Measurements from ENCODE around the gene LRRC49.
"Not testable (repeated sequence)": the region's sequence is repeated elsewhere in the genome, so short reads cannot be mapped to it uniquely, and the experiment has no call there.

LRRC49 gene

GRCh38 chr15:70916531-70916930 is 23.9 kb downstream of the LRRC49 start:
- no peak overlapping the region for H3K4me3 ChIP-seq (ENCODE audit: low read depth, low read length)
- no peak for TF ChIP-seq CTCF (IDR thresholded peaks at IDR 0.05; ENCODE audit: borderline replicate concordance, insufficient read depth, low read depth, low read length)

- TF ChIP-seq CTCF (IDR thresholded peaks at IDR 0.05; ENCODE audit: borderline replicate concordance, insufficient read depth, low read depth, low read length): no peak
- H3K4me3 ChIP-seq (ENCODE audit: low read depth, low read length): no peak overlapping the region
These were observed 25.3 kb downstream of the LRRC49 start for GRCh38 chr15:70917955-70918354.

- H3K4me3 ChIP-seq (ENCODE audit: low read depth, low read length): no peak overlapping the region
- no peak for TF ChIP-seq CTCF (IDR thresholded peaks at IDR 0.05; ENCODE audit: borderline replicate concordance, insufficient read depth, low read depth, low read length)
These were observed 28.5 kb downstream of the LRRC49 start for GRCh38 chr15:70920981-70921696.

GRCh38 chr15:70922119-70922518 is 29.5 kb downstream of the LRRC49 start:
- no peak for TF ChIP-seq CTCF (IDR thresholded peaks at IDR 0.05; ENCODE audit: borderline replicate concordance, insufficient read depth, low read depth, low read length)
- no peak overlapping the region for H3K4me3 ChIP-seq (ENCODE audit: low read depth, low read length)

- no peak for TF ChIP-seq CTCF (IDR thresholded peaks at IDR 0.05; ENCODE audit: borderline replicate concordance, insufficient read depth, low read depth, low read length)
- no peak overlapping the region for H3K4me3 ChIP-seq (ENCODE audit: low read depth, low read length)
These were observed 30.9 kb downstream of the LRRC49 start for GRCh38 chr15:70923311-70924080.

- not testable (repeated sequence) for H3K4me3 ChIP-seq (ENCODE audit: low read depth, low read length)
These were observed 34.3 kb downstream of the LRRC49 start for GRCh38 chr15:70926914-70927313.

- H3K4me3 ChIP-seq (ENCODE audit: low read depth, low read length): no peak overlapping the region
- no peak for TF ChIP-seq CTCF (IDR thresholded peaks at IDR 0.05; ENCODE audit: borderline replicate concordance, insufficient read depth, low read depth, low read length)
These were observed 39.2 kb downstream of the LRRC49 start for GRCh38 chr15:70931821-70932220.

Measured in GM12875 (cell line).